A204.1 (cell line): Measurements from ENCODE around the gene DSCAML1.

Experiments
- FAIRE-seq: peaks from 2 replicates; lab custom pipeline; 2012; peaks lifted over from hg19 to GRCh38; lab: Jason Lieb, UNC

Gene DSCAML1

DNA sequence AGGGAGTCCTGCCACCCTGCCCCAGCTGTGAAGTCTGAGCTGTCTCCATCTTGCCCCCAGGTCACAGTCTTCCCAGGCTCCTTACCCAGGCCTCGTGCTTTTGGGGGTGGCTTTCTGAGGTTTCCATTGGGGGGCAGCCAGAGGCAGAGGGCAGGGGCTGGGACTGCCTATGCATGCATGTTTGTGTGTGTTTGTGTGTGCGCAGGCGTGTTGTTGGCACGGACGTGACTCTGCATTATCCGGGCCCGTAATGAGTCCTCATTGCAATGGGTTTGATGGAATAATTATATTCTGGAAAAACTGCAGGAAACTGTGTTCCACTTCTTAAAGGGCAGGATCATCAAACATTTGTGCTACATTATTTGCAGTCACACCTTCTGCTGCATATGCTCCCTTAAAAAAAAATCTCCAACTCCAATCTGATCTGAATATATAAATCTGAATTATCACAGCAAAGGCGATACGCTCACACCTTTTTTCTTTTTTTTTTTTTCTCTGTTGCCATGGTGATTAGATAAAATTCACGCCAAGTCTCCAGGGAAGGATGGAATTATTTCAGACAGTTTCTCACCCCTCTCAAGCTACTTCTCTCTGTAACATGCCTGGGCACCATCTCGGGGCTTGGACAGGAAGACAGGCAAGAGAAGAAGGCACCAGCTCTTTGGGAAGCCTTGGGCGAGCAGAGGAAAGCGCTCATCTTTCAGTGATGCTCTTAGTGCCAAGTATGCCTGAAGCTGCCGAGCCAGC, 45.9 kb downstream of the DSCAML1 start:
- FAIRE-seq: no peak

- no peak for FAIRE-seq
These were observed 46.7 kb downstream of the DSCAML1 start for GRCh38 chr11:117750357-117750756.

GRCh38 chr11:117749541-117749910, 47.5 kb downstream of the DSCAML1 start:
- FAIRE-seq: no peak

GRCh38 chr11:117748771-117749540, 48.1 kb downstream of the DSCAML1 start:
- FAIRE-seq: no peak

- no peak for FAIRE-seq
These were observed 49.1 kb downstream of the DSCAML1 start for GRCh38 chr11:117747892-117748291.

DNA sequence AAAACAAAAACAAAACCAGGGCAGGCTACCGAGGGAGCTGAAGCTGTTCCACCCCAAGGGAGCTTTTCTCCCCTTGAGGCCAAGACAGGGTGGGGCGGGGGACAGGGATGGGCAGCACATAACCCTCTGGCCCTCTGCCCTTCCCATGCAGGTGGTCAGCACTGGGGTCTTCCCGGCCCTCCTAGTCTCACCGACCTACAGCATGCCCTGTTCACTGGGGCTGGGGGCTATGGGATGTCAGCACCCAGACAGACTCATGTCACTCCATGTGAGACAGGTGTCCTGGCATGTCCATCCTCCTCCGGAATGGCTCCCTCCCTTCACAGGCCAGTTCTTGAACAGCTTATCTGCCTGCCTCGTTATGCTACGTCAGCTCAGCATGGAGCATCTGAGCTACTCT, 51.7 kb downstream of the DSCAML1 start:
- FAIRE-seq: no peak

- no peak for FAIRE-seq
These were observed 52.4 kb downstream of the DSCAML1 start for GRCh38 chr11:117744471-117745150.

DNA sequence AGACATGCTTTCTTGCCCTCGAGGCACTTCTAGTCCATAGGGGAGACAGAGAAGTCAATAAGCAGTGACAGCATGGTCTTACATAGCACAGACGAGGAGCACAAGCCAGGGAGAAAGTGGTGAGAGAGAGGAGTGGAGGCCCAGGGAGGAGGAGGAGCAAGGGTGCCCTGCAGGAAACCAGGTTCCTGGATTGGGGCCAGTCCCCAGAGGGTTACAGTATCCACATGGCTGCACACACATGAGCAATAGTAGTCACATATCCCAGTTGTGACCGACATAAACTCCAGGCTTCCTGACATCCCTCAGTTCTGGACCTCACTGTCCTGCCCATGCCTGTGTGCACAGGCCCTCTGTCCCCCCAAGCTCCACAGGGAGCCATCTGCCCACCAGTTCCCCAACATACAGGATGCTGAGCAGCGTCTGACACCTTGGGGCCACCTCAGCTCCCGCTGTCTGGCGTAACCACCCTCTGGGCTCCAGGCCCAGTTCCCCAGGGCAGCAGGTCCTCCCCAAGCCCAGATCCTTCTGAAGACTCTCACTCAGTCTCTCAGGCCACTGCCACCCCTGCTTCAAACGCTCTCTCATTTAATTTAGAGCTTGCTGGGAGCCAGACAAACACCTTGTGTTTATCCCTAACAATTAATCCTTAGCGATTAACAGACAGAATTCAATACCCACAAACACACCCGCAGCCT, 53.7 kb downstream of the DSCAML1 start:
- no peak for FAIRE-seq

DNA sequence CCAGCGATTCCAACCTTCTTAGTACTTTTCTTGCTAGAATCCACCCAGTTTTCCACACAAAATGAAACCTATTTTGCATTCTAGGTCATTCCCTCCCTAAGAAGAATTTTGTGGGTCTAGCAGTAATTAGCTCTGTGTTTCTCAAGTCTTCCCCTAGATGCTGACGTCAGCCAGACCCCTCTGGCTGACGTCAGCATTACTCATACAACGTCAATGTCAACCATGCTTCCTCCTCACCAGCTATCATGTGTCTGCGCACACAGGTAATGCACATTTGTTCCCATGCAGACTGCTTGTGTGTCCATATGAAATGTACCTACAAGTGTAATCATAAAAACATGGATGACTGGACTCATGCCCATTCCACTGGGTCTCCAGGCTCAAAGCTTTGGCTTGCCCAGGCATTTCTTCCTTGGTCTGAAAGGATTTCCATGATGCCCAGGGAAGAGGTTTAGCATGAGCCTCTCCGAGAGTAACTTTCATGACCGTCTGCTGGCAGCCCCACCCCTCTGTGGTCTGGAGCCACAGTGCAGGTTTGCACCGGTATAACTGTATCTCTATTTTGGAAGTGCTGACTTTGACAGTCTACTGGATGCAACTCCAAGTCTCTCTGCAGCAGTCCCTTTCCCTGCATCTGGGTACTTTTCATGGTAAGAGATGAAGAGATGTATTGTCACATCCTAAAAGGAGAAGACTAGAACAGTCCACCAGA, 58.6 kb downstream of the DSCAML1 start:
- no peak for FAIRE-seq

- FAIRE-seq: no peak
These were observed 61.6 kb downstream of the DSCAML1 start for GRCh38 chr11:117735350-117735977.

DNA sequence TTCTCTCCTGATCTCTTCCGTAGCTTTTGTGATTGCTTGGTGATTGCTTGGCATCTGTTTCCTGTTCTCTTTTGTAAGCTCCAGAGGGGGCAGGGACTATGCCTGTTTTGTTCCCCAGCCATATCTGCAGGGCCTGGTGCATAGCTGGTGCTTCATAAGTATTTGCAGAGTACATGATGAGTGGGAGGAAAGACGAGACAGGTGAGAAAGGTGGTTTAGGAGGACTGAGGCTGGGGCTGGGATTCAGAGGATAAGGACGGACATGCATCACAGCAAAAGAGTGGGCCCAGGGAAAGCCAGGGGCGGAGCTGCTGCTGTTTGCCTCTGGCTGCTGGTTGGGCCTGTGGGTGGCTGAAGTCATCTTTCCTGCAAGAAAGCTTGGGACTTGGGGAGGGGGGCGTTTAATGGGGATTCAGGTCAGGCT, 62.4 kb downstream of the DSCAML1 start:
- FAIRE-seq: no peak

GRCh38 chr11:117733316-117733715, 63.7 kb downstream of the DSCAML1 start:
- no peak for FAIRE-seq

GRCh38 chr11:117731722-117732290, 65.2 kb downstream of the DSCAML1 start:
- FAIRE-seq: no peak

- FAIRE-seq: no peak
These were observed 66.7 kb downstream of the DSCAML1 start for GRCh38 chr11:117730208-117730800.

DNA sequence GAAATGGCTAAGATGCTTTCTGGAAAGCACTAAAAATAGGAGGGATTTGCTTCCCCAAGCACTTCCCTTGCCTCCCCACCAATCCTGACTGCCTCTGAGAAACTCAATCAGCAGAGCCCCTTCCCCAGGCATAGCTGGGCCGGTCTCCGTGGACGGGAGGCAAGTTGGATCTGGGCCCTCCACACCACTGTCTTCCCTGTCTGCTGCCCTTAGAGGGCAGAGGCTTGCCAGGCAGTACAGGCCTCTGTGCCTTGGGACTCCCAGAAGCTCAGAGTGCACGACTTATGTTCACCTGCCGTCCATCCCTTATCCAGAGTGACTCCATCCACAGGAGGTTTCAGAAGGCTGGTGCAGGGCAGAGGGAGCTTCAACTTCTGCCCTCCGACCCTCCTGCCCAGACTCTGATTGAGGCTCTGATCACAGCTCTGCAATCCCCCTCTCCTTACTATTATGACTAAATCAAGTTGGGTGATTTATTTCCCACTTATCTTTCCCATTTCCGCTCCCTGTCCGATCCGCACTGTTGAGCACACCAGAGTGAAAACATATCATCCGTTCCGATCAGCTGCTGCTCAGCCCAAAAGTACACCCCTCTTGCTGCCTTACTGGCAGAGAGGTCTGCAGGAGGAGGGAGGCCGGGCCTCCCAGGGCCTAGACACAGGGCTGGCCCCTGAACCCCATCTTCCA, 71.8 kb downstream of the DSCAML1 start:
- no peak for FAIRE-seq

GRCh38 chr11:117724621-117725020, 72.4 kb downstream of the DSCAML1 start:
- FAIRE-seq: no peak

GRCh38 chr11:117724104-117724503, 72.9 kb downstream of the DSCAML1 start:
- FAIRE-seq: no peak

GRCh38 chr11:117723277-117724024, 73.6 kb downstream of the DSCAML1 start:
- no peak for FAIRE-seq

GRCh38 chr11:117722082-117722481, 74.9 kb downstream of the DSCAML1 start:
- no peak for FAIRE-seq
